Loucy (cell line): ENCODE data around the gene DCAF17.

ENCODE experiments used
- H2AFZ ChIP-seq: fragments of 200-600 bp; sonication (generic); 2 replicates; pipeline ENCODE4 v1.6.0; 2016; ENCODE audit warnings: antibody characterized with exemption, mild to moderate bottlenecking, low read length, moderate library complexity
- H3F3A ChIP-seq: fragments of 200-600 bp; 2 replicates; pipeline ENCODE4 v1.6.0; 2016; ENCODE audit warnings: antibody characterized with exemption, low read depth, mild to moderate bottlenecking
- H3K27me3 ChIP-seq: fragments of 200-600 bp; sonication (generic); 2 replicates; pipeline ENCODE4 v1.6.1; 2014; ENCODE audit warnings: low read length, mild to moderate bottlenecking; ENCODE audit not compliant: insufficient read depth, poor library complexity, severe bottlenecking
- H3K36me3 ChIP-seq: fragments of 200-600 bp; sonication (generic); 2 replicates; pipeline ENCODE4 v1.6.1; 2016; ENCODE audit warnings: low read length; ENCODE audit not compliant: insufficient read depth
- H3K4me1 ChIP-seq: fragments of 200-600 bp; sonication (generic); 2 replicates; pipeline ENCODE4 v1.5.1; 2014; ENCODE audit warnings: low read length, mild to moderate bottlenecking; ENCODE audit not compliant: insufficient read depth, poor library complexity, severe bottlenecking
- H3K4me2 ChIP-seq: fragments of 200-600 bp; sonication (generic); 2 replicates; pipeline ENCODE4 v1.6.0; 2014; ENCODE audit warnings: antibody characterized with exemption, low read length, low read depth, mild to moderate bottlenecking; ENCODE audit not compliant: poor library complexity, severe bottlenecking
- H3K4me3 ChIP-seq: fragments of 200-600 bp; sonication (generic); 2 replicates; pipeline ENCODE4 v1.5.1; 2014; ENCODE audit warnings: low read length, mild to moderate bottlenecking, mixed read lengths; ENCODE audit not compliant: poor library complexity, severe bottlenecking
- H3K79me2 ChIP-seq: fragments of 200-600 bp; sonication (generic); 2 replicates; pipeline ENCODE4 v1.6.1; 2014; ENCODE audit warnings: low read length; ENCODE audit not compliant: insufficient read depth
- H3K9ac ChIP-seq: fragments of 200-600 bp; sonication (generic); 2 replicates; pipeline ENCODE4 v1.6.0; 2014; ENCODE audit warnings: mild to moderate bottlenecking, low read depth, low read length, moderate library complexity; ENCODE audit not compliant: poor library complexity, severe bottlenecking
- H3K9me2 ChIP-seq: fragments of 200-600 bp; sonication (generic); replicated peaks from 2 replicates; pipeline ENCODE4 v1.6.1; 2016; ENCODE audit warnings: low read depth, low read length, mixed read lengths
- H3K9me3 ChIP-seq: fragments of 200-600 bp; sonication (generic); 2 replicates; pipeline ENCODE4 v1.6.1; 2014; ENCODE audit warnings: mild to moderate bottlenecking, antibody characterized with exemption, low read length, low read depth; ENCODE audit not compliant: insufficient read depth
- H4K20me1 ChIP-seq: fragments of 200-600 bp; sonication (generic); 2 replicates; pipeline ENCODE4 v1.6.0; 2014; ENCODE audit warnings: antibody characterized with exemption, low read length, mild to moderate bottlenecking; ENCODE audit not compliant: insufficient read depth, poor library complexity, severe bottlenecking
- EZH2phosphoT487 ChIP-seq: fragments of 200-600 bp; IDR thresholded peaks from 2 replicates; pipeline ENCODE4 v1.6.1; 2018; ENCODE audit warnings: antibody characterized with exemption, mild to moderate bottlenecking, moderate library complexity, borderline replicate concordance
- TF ChIP-seq, protein P1 (sequence below): fragments of 200-600 bp; sonication (generic); conservative IDR thresholded peaks from 2 replicates; pipeline ENCODE4 v1.5.1; 2014; ENCODE audit warnings: mild to moderate bottlenecking, antibody characterized with exemption, low read length

The DCAF17 gene

DNA sequence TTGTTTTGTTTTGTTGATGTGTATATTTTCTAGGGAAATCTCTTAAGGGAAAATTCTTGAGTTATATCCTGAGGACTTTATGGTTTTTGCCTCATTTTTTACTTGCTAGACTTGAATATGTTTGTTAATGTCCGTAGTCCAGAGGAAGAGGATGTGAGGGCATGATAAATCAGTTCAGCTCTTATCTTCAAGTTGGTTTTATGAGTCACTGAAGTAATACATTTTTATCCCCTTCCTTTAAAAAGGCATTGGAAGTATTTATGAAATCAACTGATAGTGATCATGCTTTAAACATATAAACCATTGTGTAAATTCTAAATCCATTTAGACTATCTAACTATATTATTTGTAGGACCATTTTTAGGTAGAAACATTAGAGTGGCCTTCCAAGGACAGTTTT is 44.3 kb downstream of the DCAF17 start:
- no peak overlapping the region for H3K4me3 ChIP-seq
- peaks cover 59% of the 10 kb centered on the region for H3K36me3 ChIP-seq
- no peaks in the 10 kb centered on the region for H3K79me2 ChIP-seq
- no peak overlapping the region for H3K9ac ChIP-seq
- no peaks in the 10 kb centered on the region for H3K27me3 ChIP-seq
- H3K4me2 ChIP-seq: no peak overlapping the region
- H4K20me1 ChIP-seq: no peaks in the 10 kb centered on the region
- no peaks in the 10 kb centered on the region for H3K9me3 ChIP-seq
- no peaks in the 10 kb centered on the region for H3F3A ChIP-seq
- H3K4me1 ChIP-seq: no peaks in the 10 kb centered on the region
- H2AFZ ChIP-seq: no peak overlapping the region
- H3K9me2 ChIP-seq: no peaks in the 10 kb centered on the region
- TF ChIP-seq, protein P1, sequence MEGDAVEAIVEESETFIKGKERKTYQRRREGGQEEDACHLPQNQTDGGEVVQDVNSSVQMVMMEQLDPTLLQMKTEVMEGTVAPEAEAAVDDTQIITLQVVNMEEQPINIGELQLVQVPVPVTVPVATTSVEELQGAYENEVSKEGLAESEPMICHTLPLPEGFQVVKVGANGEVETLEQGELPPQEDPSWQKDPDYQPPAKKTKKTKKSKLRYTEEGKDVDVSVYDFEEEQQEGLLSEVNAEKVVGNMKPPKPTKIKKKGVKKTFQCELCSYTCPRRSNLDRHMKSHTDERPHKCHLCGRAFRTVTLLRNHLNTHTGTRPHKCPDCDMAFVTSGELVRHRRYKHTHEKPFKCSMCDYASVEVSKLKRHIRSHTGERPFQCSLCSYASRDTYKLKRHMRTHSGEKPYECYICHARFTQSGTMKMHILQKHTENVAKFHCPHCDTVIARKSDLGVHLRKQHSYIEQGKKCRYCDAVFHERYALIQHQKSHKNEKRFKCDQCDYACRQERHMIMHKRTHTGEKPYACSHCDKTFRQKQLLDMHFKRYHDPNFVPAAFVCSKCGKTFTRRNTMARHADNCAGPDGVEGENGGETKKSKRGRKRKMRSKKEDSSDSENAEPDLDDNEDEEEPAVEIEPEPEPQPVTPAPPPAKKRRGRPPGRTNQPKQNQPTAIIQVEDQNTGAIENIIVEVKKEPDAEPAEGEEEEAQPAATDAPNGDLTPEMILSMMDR: no peak
- TF ChIP-seq EZH2phosphoT487: no peak

DNA sequence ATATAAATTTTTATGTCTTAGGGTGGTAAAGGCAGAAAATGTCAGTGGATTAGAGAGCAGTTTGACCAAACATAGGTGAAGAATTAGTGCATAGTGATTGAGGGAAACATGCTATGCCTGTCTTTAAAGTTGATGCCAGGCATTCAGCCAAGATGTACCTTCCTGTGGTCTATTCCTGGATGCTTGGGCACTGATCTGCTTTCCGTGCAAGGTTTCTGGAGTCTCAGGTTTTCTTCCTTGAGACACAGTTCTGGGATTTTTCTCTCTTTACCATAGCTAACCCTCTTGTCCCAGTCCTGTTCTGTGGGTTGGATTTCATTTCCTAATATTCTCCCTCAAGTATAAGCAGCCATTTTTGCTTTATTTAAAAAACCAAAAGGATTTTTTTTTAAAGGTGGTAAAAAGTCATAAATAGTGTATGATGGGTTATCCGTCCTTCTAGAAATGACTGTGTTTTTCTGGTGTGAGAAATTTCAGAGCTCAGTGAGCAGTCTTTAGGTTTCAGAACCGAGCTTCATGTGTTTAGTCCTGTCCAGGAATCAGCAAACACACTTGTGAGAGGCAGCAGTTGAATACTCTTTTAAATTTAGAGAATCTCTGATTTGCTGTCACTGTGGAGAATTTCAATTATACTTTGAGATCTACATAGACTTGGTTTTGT is 45.3 kb downstream of the DCAF17 start:
- Histone ChIP-seq H3K9ac (no peak overlapping the region), H3K9me3 (no peaks in the 10 kb centered on the region), H3K4me1 (no peaks in the 10 kb centered on the region), H2AFZ (no peak overlapping the region), H3K27me3 (no peaks in the 10 kb centered on the region), H3F3A (no peaks in the 10 kb centered on the region), H4K20me1 (no peaks in the 10 kb centered on the region), H3K4me2 (no peak overlapping the region), H3K36me3 (peaks cover 54% of the 10 kb centered on the region), H3K4me3 (no peak overlapping the region), H3K79me2 (no peaks in the 10 kb centered on the region), H3K9me2 (no peaks in the 10 kb centered on the region)
- TF ChIP-seq, protein P1: no peak
- no peak for TF ChIP-seq EZH2phosphoT487

DNA sequence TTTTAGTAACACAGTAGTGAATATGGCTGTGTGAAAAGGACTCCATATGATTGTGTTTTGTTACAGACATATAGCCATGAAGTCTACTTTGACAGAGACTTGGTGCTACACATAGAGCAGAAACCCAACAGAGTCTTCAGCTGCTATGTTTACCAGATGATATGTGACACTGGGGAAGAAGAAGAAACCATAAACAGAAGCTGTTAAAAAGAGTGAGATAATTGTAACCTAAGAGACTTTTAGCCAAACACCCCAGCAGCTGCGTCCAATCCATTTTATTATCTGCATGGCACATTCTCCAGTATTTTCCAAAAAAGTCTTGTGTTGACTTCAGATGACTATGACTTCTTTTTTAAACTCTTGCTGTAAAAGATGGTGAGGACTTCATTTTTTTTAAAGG is 46.9 kb downstream of the DCAF17 start:
- Histone ChIP-seq H3K9me3 (no peaks in the 10 kb centered on the region), H3F3A (no peaks in the 10 kb centered on the region), H3K36me3 (peaks cover 47% of the 10 kb centered on the region), H3K9ac (no peak overlapping the region), H2AFZ (no peak overlapping the region), H3K4me2 (no peak overlapping the region), H3K4me1 (peaks cover 6% of the 10 kb centered on the region), H3K27me3 (no peaks in the 10 kb centered on the region), H4K20me1 (no peaks in the 10 kb centered on the region), H3K4me3 (no peak overlapping the region), H3K9me2 (no peaks in the 10 kb centered on the region), H3K79me2 (no peaks in the 10 kb centered on the region)
- no peak for TF ChIP-seq EZH2phosphoT487
- TF ChIP-seq, protein P1: no peak
